Measurements from ENCODE around the gene DMAC2. TPM values are rescaled to one million over a fixed set of nuclear protein-coding genes. Genes with fewer than 3 reads are reported as not detected.

The DMAC2 gene
- total and polyA plus RNA-seq, 8 donors, result 48.4 to 64.6 (median 58.4) TPM

DNA sequence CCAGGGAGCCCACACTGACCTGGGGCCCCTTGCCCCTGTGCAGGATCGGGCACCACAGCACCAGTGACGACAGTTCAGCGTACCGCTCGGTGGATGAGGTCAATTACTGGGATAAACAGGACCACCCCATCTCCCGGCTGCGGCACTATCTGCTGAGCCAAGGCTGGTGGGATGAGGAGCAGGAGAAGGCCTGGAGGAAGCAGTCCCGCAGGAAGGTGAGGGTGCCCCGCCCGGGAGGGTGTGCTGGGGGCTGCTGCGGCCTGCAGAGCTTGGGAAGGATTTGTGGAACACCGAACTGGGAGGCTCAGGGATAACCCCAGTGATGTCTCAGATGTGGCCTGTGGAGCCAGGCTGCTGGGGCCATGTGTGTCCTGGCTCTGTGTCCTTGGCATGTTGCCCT lies 16.8 kb downstream of the DMAC2 start:
- ATAC-seq (no peak), DNase-seq (no peak)
- intact Hi-C loops (cut with DNase I), result no loop called here
- Histone ChIP-seq H3K36me3 (peaks cover 0 to 73% of the 10 kb centered on the region in 2 donors), H3K27ac (no peak overlapping the region), H3K9me3 (no peaks in the 10 kb centered on the region), H3K27me3 (no peaks in the 10 kb centered on the region), H3K4me3 (no peak overlapping the region), H3K4me1 (peaks cover 6 to 92% of the 10 kb centered on the region in 2 donors)
- TF ChIP-seq, protein P1, sequence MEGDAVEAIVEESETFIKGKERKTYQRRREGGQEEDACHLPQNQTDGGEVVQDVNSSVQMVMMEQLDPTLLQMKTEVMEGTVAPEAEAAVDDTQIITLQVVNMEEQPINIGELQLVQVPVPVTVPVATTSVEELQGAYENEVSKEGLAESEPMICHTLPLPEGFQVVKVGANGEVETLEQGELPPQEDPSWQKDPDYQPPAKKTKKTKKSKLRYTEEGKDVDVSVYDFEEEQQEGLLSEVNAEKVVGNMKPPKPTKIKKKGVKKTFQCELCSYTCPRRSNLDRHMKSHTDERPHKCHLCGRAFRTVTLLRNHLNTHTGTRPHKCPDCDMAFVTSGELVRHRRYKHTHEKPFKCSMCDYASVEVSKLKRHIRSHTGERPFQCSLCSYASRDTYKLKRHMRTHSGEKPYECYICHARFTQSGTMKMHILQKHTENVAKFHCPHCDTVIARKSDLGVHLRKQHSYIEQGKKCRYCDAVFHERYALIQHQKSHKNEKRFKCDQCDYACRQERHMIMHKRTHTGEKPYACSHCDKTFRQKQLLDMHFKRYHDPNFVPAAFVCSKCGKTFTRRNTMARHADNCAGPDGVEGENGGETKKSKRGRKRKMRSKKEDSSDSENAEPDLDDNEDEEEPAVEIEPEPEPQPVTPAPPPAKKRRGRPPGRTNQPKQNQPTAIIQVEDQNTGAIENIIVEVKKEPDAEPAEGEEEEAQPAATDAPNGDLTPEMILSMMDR (IDR thresholded peaks at IDR 0.05), result no peak

DNA sequence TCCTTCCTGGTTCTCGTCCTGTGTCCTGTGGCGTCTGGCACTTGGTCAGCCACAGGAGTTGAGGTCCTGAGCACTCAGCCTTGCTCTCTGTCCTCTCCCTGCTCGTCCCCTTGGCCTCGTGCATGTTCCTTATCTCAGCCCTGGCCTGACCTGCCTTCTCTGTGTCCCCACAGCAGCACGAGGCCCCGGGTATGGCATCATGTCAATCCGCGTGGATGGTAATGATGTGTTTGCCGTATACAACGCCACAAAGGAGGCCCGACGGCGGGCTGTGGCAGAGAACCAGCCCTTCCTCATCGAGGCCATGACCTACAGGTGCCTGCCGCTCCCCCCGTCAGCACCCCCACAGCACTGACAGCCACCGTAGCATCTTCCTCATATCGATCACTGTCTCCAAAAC lies 17.3 kb downstream of the DMAC2 start:
- TF ChIP-seq, protein P1 (IDR thresholded peaks at IDR 0.05), result no peak
- H3K36me3 ChIP-seq, result peaks cover 0 to 73% of the 10 kb centered on the region in 2 donors
- no peaks in the 10 kb centered on the region for H3K27me3 ChIP-seq
- H3K4me1 ChIP-seq, result peaks cover 4 to 87% of the 10 kb centered on the region in 2 donors
- DNase-seq, result no peak
- peak overlapping the region in 1 of 2 donors; percentile 91 for H3K27ac ChIP-seq
- H3K4me3 ChIP-seq, result no peak overlapping the region
- no peak for ATAC-seq
- no peaks in the 10 kb centered on the region for H3K9me3 ChIP-seq
- intact Hi-C loops (cut with DNase I), result no loop called here

DNA sequence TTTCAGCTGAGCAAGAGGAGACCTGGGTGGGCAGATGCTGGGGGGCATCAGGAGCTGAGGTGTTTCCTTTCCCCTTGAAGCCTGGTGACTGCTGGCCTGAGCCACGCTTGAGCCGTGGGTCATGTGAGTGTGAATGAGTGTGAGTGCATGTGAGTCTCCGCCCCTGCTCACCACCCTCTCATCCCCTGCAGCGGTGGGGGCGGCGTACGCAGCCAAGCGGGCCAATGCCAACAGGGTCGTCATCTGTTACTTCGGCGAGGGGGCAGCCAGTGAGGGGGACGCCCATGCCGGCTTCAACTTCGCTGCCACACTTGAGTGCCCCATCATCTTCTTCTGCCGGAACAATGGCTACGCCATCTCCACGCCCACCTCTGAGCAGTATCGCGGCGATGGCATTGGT lies 17.7 kb downstream of the DMAC2 start:
- TF ChIP-seq, protein P1 (IDR thresholded peaks at IDR 0.05), result no peak
- peaks cover 0 to 73% of the 10 kb centered on the region in 2 donors for H3K36me3 ChIP-seq
- no peaks in the 10 kb centered on the region for H3K27me3 ChIP-seq
- H3K4me1 ChIP-seq, result peaks cover 4 to 82% of the 10 kb centered on the region in 2 donors
- no peaks in the 10 kb centered on the region for H3K9me3 ChIP-seq
- no peak overlapping the region for H3K4me3 ChIP-seq
- no peak for DNase-seq
- peak overlapping the region in 1 of 2 donors; percentile 91 for H3K27ac ChIP-seq
- ATAC-seq, result no peak
- intact Hi-C loops (cut with DNase I), result no loop called here

DNA sequence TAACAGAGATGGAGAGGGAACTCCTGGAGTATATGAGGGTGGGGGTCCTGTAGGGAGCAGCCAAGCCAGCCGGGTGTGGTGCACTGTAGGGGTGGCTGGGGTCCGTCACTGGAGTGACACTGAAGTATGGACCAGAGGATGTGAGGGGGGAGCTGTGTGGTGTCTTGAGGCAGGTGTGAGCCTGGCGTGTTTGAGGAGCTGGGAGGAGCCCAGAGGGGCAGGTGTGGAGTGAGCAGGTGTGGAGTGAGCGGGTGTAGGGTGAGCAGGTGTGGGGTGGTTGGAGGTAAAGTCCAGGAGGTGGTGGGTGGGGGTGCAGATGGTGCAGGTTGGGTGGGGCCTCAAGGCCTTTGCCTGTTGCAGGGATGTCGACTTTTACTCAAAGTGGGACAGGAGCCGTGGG lies 18.4 kb downstream of the DMAC2 start:
- DNase-seq, result peak in 1 of 4 donors; percentile 42
- intact Hi-C loops (cut with DNase I), result no loop called here
- Histone ChIP-seq H3K27me3 (no peaks in the 10 kb centered on the region), H3K27ac (peak overlapping the region in 1 of 2 donors; percentile 91), H3K4me1 (peaks cover 4 to 77% of the 10 kb centered on the region in 2 donors), H3K4me3 (no peak overlapping the region), H3K36me3 (peaks cover 0 to 73% of the 10 kb centered on the region in 2 donors), H3K9me3 (no peaks in the 10 kb centered on the region)
- no peak for ATAC-seq
- TF ChIP-seq, protein P1 (IDR thresholded peaks at IDR 0.05), result no peak

DNA sequence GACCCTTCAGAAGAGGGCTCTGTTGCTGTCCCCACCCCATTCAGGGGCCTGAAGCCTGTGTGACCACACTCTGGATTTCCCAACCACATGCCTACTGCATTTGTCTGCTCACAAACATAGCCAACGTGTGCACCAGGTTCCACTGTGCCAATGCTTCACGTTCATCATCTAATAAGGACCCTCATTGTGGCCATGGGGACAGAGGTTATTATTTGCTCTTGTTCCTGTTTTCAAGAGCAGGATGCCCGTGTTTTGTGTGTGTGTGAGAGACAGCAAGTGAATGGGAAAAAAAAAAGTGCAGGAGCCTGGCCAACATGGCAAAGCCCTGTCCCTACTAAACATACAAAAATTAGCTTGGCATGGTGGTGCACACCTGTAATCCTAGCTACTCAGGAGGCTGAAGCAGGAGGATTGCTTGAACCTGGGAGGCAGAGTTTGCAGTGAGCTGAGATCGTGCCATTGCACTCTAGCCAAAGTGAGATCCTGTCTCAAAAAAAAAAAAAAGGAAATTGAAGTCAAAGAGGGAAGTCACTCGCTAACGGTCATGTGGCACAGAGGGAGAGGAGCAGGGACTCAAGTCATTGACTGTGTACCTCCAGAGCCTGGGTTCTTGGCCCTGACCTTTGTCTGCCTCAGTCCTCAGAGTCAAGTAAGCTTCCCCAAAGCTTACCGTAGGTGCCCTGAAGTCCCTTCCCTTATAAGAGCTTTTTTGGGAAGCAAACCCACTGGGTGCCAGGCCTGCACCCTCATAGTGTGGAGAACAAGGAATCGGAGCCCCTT lies 19.4 kb downstream of the DMAC2 start:
- intact Hi-C loops (cut with DNase I), result no loop called here
- Histone ChIP-seq H3K27me3 (no peaks in the 10 kb centered on the region), H3K9me3 (no peaks in the 10 kb centered on the region), H3K36me3 (peaks cover 0 to 68% of the 10 kb centered on the region in 2 donors), H3K27ac (peak overlapping the region; percentile 42 to 91), H3K4me3 (no peak overlapping the region), H3K4me1 (peaks cover 4 to 75% of the 10 kb centered on the region in 2 donors)
- peak; percentile 3 for ATAC-seq
- TF ChIP-seq, protein P1 (IDR thresholded peaks at IDR 0.05), result no peak
- peak in 2 of 4 donors; percentile 48 to 77 for DNase-seq
